GM23338 (cell line): ENCODE measurements around the gene DNAJC8. TPM values are rescaled to one million over a fixed set of nuclear protein-coding genes. Genes with fewer than 3 reads are reported as not detected.

Experiments used
- ATAC-seq: fragments of 200-7000 bp; cut with Tn5 transposase; 3 replicates; pipeline ENCODE4 v1.9.1; 2020
- DNase-seq: peaks from one replicate; pipeline ENCODE4 v3.0.0-alpha.2; 2015; ENCODE audit warnings: low spot score
- H2AFZ ChIP-seq: fragments of 200-600 bp; sonication (generic); 2 replicates; pipeline ENCODE4 v1.8.0; 2016; ENCODE audit warnings: antibody characterized with exemption, mild to moderate bottlenecking, moderate library complexity
- H3F3A ChIP-seq: fragments of 200-600 bp; sonication (generic); replicated peaks from 2 replicates; pipeline ENCODE4 v1.8.0; 2017; ENCODE audit warnings: antibody characterized with exemption, mixed run types, low read depth
- H3K27ac ChIP-seq: fragments of 200-600 bp; sonication (generic); 2 replicates; pipeline ENCODE4 v1.6.1; 2016; ENCODE audit warnings: low read depth
- H3K27me3 ChIP-seq: fragments of 200-600 bp; sonication (generic); 2 replicates; pipeline ENCODE4 v1.8.0; 2016; ENCODE audit warnings: mild to moderate bottlenecking, mixed run types, moderate library complexity; ENCODE audit not compliant: insufficient read depth
- H3K36me3 ChIP-seq: fragments of 200-600 bp; sonication (generic); 2 replicates; pipeline ENCODE4 v1.8.0; 2016; ENCODE audit warnings: mild to moderate bottlenecking; ENCODE audit not compliant: insufficient read depth
- H3K4me1 ChIP-seq: fragments of 200-600 bp; sonication (generic); 2 replicates; pipeline ENCODE4 v1.8.0; 2016; ENCODE audit warnings: mild to moderate bottlenecking, moderate library complexity; ENCODE audit not compliant: insufficient read depth
- H3K4me2 ChIP-seq: fragments of 200-600 bp; sonication (generic); 2 replicates; pipeline ENCODE4 v1.7.1; 2017; ENCODE audit warnings: mixed run types
- H3K4me3 ChIP-seq: fragments of 200-600 bp; sonication (generic); 2 replicates; pipeline ENCODE4 v1.6.1; 2016; ENCODE audit warnings: mixed run types
- H3K79me2 ChIP-seq: fragments of 200-600 bp; sonication (generic); replicated peaks from 2 replicates; pipeline ENCODE4 v1.8.0; 2017; ENCODE audit warnings: mild to moderate bottlenecking; ENCODE audit not compliant: insufficient read depth
- H3K9me2 ChIP-seq: fragments of 200-600 bp; sonication (generic); 2 replicates; pipeline ENCODE4 v1.8.0; 2017; ENCODE audit not compliant: insufficient read depth
- H4K20me1 ChIP-seq: fragments of 200-600 bp; sonication (generic); replicated peaks from 2 replicates; pipeline ENCODE4 v1.8.0; 2017; ENCODE audit warnings: mild to moderate bottlenecking; ENCODE audit not compliant: insufficient read depth
- H3K27ac Mint-ChIP-seq: 2 replicates; pipeline ENCODE4 v1.8.0; 2020; ENCODE audit warnings: inconsistent platforms, mild to moderate bottlenecking, moderate library complexity, mixed read lengths
- H3K27me3 Mint-ChIP-seq: 3 replicates; pipeline ENCODE4 v1.8.0; 2022; ENCODE audit warnings: low read depth, mild to moderate bottlenecking, moderate library complexity, mixed read lengths, inconsistent platforms; ENCODE audit not compliant: insufficient read depth, poor library complexity
- H3K36me3 Mint-ChIP-seq: 3 replicates; pipeline ENCODE4 v1.8.0; 2021; ENCODE audit warnings: low read depth, mild to moderate bottlenecking, inconsistent platforms, moderate library complexity, mixed read lengths
- H3K4me1 Mint-ChIP-seq: 3 replicates; pipeline ENCODE4 v1.8.0; 2020; ENCODE audit warnings: mild to moderate bottlenecking, inconsistent platforms, mixed read lengths
- H3K4me3 Mint-ChIP-seq: 3 replicates; pipeline ENCODE4 v1.8.0; 2021; ENCODE audit warnings: moderate library complexity, mild to moderate bottlenecking, inconsistent platforms, mixed read lengths
- H3K9me3 Mint-ChIP-seq: 3 replicates; pipeline ENCODE4 v1.8.0; 2020; ENCODE audit warnings: moderate library complexity, mild to moderate bottlenecking, inconsistent platforms, mixed read lengths
- EZH2phosphoT487 ChIP-seq: fragments of 200-600 bp; sonication (generic); IDR thresholded peaks from one replicate; pipeline ENCODE4 v1.8.1; 2018; ENCODE audit warnings: antibody characterized with exemption; ENCODE audit not compliant: unreplicated experiment
- polyA plus RNA-seq: library from polyadenylated mRNA; unstranded; fragments of >200 nt; fragmentation: Nextera tagmentation; extraction: Ambion mirVana; gene quantifications from 2 replicates; pipeline ENCODE4 v1.2.1, GENCODE V29; 2016
- total RNA-seq: library from RNA; depleted of rRNA; stranded (reverse); fragments of >200 nt; shearing (Covaris generic); gene quantifications from 2 replicates; pipeline ENCODE4 v1.2.3, GENCODE V29; 2014
- TF ChIP-seq, protein P1 (sequence below): fragments of 250-450 bp; sonication (Bioruptor Pico); IDR thresholded peaks from 2 replicates; pipeline ENCODE4 v1.5.0; 2020; ENCODE audit warnings: mild to moderate bottlenecking, moderate library complexity

DNAJC8 gene
- total and polyA plus RNA-seq, 2 experiments from 2014 or later: 67.3 to 210 TPM

DNA sequence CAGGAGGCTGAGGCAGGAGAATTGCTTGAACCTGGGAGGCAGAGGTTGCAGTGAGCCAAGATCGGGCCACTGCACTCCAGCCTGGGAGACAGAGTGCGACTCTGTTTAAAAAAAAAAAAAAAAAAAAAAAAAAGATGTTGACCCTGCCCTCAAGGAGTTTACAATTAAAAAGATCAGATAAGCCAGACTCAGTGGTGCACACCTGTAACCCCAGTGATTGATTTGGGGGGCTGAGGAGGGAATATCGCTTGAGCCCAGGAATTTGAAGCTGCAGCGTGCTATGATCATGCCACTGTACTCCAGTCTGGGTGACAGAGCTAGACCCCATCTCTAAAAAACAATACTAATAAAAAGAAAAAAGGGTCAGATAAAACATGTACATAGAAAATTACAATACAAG, 24.9 kb upstream of the DNAJC8 start (continued):
- TF ChIP-seq, protein P1, sequence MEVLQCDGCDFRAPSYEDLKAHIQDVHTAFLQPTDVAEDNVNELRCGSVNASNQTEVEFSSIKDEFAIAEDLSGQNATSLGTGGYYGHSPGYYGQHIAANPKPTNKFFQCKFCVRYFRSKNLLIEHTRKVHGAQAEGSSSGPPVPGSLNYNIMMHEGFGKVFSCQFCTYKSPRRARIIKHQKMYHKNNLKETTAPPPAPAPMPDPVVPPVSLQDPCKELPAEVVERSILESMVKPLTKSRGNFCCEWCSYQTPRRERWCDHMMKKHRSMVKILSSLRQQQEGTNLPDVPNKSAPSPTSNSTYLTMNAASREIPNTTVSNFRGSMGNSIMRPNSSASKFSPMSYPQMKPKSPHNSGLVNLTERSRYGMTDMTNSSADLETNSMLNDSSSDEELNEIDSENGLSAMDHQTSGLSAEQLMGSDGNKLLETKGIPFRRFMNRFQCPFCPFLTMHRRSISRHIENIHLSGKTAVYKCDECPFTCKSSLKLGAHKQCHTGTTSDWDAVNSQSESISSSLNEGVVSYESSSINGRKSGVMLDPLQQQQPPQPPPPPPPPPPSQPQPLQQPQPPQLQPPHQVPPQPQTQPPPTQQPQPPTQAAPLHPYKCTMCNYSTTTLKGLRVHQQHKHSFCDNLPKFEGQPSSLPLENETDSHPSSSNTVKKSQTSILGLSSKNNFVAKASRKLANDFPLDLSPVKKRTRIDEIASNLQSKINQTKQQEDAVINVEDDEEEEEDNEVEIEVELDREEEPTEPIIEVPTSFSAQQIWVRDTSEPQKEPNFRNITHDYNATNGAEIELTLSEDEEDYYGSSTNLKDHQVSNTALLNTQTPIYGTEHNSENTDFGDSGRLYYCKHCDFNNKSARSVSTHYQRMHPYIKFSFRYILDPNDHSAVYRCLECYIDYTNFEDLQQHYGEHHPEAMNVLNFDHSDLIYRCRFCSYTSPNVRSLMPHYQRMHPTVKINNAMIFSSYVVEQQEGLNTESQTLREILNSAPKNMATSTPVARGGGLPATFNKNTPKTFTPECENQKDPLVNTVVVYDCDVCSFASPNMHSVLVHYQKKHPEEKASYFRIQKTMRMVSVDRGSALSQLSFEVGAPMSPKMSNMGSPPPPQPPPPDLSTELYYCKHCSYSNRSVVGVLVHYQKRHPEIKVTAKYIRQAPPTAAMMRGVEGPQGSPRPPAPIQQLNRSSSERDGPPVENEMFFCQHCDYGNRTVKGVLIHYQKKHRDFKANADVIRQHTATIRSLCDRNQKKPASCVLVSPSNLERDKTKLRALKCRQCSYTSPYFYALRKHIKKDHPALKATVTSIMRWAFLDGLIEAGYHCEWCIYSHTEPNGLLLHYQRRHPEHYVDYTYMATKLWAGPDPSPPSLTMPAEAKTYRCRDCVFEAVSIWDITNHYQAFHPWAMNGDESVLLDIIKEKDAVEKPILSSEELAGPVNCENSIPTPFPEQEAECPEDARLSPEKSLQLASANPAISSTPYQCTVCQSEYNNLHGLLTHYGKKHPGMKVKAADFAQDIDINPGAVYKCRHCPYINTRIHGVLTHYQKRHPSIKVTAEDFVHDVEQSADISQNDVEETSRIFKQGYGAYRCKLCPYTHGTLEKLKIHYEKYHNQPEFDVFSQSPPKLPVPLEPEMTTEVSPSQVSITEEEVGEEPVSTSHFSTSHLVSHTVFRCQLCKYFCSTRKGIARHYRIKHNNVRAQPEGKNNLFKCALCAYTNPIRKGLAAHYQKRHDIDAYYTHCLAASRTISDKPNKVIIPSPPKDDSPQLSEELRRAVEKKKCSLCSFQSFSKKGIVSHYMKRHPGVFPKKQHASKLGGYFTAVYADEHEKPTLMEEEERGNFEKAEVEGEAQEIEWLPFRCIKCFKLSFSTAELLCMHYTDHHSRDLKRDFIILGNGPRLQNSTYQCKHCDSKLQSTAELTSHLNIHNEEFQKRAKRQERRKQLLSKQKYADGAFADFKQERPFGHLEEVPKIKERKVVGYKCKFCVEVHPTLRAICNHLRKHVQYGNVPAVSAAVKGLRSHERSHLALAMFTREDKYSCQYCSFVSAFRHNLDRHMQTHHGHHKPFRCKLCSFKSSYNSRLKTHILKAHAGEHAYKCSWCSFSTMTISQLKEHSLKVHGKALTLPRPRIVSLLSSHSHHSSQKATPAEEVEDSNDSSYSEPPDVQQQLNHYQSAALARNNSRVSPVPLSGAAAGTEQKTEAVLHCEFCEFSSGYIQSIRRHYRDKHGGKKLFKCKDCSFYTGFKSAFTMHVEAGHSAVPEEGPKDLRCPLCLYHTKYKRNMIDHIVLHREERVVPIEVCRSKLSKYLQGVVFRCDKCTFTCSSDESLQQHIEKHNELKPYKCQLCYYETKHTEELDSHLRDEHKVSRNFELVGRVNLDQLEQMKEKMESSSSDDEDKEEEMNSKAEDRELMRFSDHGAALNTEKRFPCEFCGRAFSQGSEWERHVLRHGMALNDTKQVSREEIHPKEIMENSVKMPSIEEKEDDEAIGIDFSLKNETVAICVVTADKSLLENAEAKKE (CRISPR knock-in tag): no peak

DNA sequence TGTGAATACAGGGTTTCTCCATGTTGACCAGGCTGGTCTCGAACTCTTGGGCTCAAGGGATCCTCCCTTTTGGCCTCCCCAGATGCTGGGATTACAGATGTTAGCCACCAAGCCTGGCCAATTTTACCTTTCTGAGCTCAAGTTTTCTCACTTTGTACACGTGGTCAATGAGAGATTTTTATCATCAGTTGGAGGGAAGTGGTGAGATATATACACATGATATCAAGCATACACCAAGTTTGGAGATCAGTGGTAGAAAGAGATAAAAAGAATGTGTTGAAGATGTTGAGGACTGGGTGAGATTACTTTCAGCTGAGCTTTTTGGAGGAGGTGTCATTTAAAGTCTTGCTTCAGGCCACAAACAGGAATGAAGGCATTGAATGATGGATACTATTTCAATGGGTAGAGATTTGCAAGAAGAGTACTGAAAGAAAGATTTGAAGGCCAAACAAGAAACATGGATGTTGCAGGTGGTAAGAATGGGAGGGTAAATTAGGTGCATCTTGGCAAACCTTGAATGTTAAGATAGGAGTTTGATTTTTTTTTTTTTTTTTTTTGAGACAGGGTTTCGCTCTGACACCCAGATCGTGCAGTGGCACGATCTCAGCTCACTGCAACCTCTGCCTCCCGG, 23.5 kb upstream of the DNAJC8 start:
- Histone ChIP-seq H4K20me1 (peaks cover 7% of the 10 kb centered on the region), H3K79me2 (peaks cover 13% of the 10 kb centered on the region), H3K4me3 (no peak overlapping the region), H3K4me1 (peaks cover 12% of the 10 kb centered on the region), H3K27me3 (no peaks in the 10 kb centered on the region), H3K4me2 (no peak overlapping the region), H2AFZ (no peak overlapping the region), H3K36me3 (no peaks in the 10 kb centered on the region), H3K9me2 (no peaks in the 10 kb centered on the region), H3F3A (peaks cover 7% of the 10 kb centered on the region; the same call in 1 of the 2 replicates), H3K27ac (no peak overlapping the region)
- Mint-ChIP-seq H3K27ac (no peak overlapping the region), H3K4me1 (peaks cover 15% of the 10 kb centered on the region), H3K9me3 (no peaks in the 10 kb centered on the region; the same call in 2 of the 3 replicates), H3K4me3 (no peak overlapping the region; the same call in 2 of the 3 replicates), H3K27me3 (peaks cover 7% of the 10 kb centered on the region), H3K36me3 (peaks cover 8% of the 10 kb centered on the region)
- ATAC-seq: no peak
- no peak for DNase-seq
- TF ChIP-seq, protein P1 (CRISPR knock-in tag): no peak
- no peak for TF ChIP-seq EZH2phosphoT487
